ENCODE results near the gene PLEKHO2. TPM values are rescaled to one million over a fixed set of nuclear protein-coding genes. Genes with fewer than 3 reads are reported as not detected.

Gene PLEKHO2
- total and polyA plus RNA-seq, 10 of the 15 experiments (the other 5 are each of a cell fraction or from before 2014, with no cell fraction given), result 1.4 to 25.6 (median 20.5) TPM

GRCh38 chr15:64895285-64896065 is 53.8 kb downstream of the PLEKHO2 start (continued):
- TF ChIP-seq ZNF592 (IDR thresholded peaks at IDR 0.05), result no peak
- peak; percentile 18 for TF ChIP-seq ZNF687 (IDR thresholded peaks at IDR 0.05)
- TF ChIP-seq JUND (IDR thresholded peaks at IDR 0.05; ENCODE audit: low read depth, low read length), result no peak
- no peak for TF ChIP-seq BMI1 (IDR thresholded peaks at IDR 0.05; ENCODE audit: borderline replicate concordance)
- TF ChIP-seq SREBF1 (IDR thresholded peaks at IDR 0.05; ENCODE audit: low read length), result no peak
- TF ChIP-seq ATF7 (IDR thresholded peaks at IDR 0.05; ENCODE audit: low read depth), result no peak
- no peak for TF ChIP-seq NFYA (IDR thresholded peaks at IDR 0.05; ENCODE audit: borderline replicate concordance, low read depth, low read length)
- TF ChIP-seq STAT3 (IDR thresholded peaks at IDR 0.05; ENCODE audit: low read depth, low read length), result no peak
- TF ChIP-seq ZBTB4 (CRISPR knock-in tag; IDR thresholded peaks at IDR 0.05), result no peak
- peak; percentile 39; the same call in 1 of the 2 replicates for TF ChIP-seq DPF2 (IDR thresholded peaks at IDR 0.05)
- no peak for TF ChIP-seq MEF2B (IDR thresholded peaks at IDR 0.05; ENCODE audit: partially characterized antibody, poor library complexity, severe bottlenecking)
- no peak for TF ChIP-seq E2F4 (IDR thresholded peaks at IDR 0.05; ENCODE audit: low read depth, low read length)
- no peak for TF ChIP-seq KLF5 (IDR thresholded peaks at IDR 0.05; ENCODE audit: partially characterized antibody)
- no peak for TF ChIP-seq RAD51 (IDR thresholded peaks at IDR 0.05)
- no peak for TF ChIP-seq SUZ12 (IDR thresholded peaks at IDR 0.05; ENCODE audit: unreplicated experiment)
- TF ChIP-seq PAX5 (IDR thresholded peaks at IDR 0.05; ENCODE audit: borderline replicate concordance, low read depth, low read length), result no peak
- no peak for TF ChIP-seq KDM1A (IDR thresholded peaks at IDR 0.05; ENCODE audit: borderline replicate concordance)
